ENCODE data around the gene MAPKAP1. TPM values are rescaled to one million over a fixed set of nuclear protein-coding genes. Genes with fewer than 3 reads are reported as not detected.

MAPKAP1 gene
- total RNA-seq, 8 experiments from 2014 or later = 36.0 to 159 (median 58.8) TPM

DNA sequence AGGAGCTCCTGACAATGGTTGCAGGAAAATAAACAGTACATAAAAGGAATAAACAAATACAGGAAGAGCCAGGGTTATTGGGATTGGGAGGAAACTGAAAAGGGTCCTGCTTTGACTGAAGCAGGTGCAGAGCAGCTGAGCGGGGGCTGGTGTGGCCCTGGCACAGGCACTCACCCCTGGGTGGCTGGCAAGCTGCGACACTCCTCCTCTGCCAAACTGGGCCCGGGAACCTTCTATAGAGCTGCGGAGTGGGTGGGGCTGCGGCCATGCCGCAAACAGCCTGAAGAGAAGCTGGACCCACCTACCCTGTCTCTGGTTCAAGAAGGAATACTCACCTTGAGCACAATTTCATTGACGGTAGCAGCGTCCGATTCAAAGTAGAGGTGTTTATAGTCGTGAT is 262.8 kb downstream of the MAPKAP1 start:
- in situ Hi-C loops (cut with MboI; ENCODE audit: low pct_unique_long_range_greater_than_20kb in 2 of 9, low sequenced_read_pairs in 9 of 9, unreplicated experiment in 9 of 9) = no loop called here
- 80 to 100% (median 97%) methylated on average over 1 to 10 of the region's 10 CpGs; no CpG with 5 or more reads in 1 of the 10 experiments for WGBS, 10 experiments
- ATAC-seq (replicated peaks in 6 of 8) = no peak
- no peak overlapping the region for H3K4me3 ChIP-seq
- peaks cover 10 to 28% of the 10 kb centered on the region in 2 donors for H3K4me1 ChIP-seq (replicated peaks in 1 of 2)
- H3K27ac ChIP-seq = no peak overlapping the region

DNA sequence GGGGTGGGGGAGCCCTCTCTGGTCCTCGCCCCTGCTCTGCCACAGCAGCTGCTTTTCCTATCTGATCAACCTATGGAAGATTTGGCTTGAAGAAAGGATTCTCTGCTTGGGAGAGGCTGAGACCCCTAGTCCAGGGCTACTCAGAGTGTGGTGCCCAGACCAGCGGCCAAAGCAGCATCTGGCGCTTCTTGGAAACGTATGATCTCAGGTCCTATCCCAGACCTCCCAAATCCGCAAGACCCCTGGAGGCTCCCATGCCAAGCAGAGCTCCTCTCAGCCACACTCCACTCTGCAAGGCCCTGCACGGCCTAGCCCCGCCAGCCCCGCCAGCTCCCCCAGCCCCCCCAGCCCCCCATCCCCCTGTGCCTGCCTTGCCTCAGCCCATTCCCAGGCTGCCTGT is 263.6 kb downstream of the MAPKAP1 start:
- H3K4me3 ChIP-seq = no peak overlapping the region
- H3K27ac ChIP-seq = no peak overlapping the region
- in situ Hi-C loops (cut with MboI; ENCODE audit: low pct_unique_long_range_greater_than_20kb in 2 of 9, low sequenced_read_pairs in 9 of 9, unreplicated experiment in 9 of 9) = no loop called here
- no peak for ATAC-seq (replicated peaks in 6 of 8)
- 90 to 100% methylated on average over 1 to 4 of the region's 8 CpGs; no CpG with 5 or more reads in 8 of the 10 experiments for WGBS, 10 experiments
- H3K4me1 ChIP-seq (replicated peaks in 1 of 2) = peaks cover 10 to 28% of the 10 kb centered on the region in 2 donors

DNA sequence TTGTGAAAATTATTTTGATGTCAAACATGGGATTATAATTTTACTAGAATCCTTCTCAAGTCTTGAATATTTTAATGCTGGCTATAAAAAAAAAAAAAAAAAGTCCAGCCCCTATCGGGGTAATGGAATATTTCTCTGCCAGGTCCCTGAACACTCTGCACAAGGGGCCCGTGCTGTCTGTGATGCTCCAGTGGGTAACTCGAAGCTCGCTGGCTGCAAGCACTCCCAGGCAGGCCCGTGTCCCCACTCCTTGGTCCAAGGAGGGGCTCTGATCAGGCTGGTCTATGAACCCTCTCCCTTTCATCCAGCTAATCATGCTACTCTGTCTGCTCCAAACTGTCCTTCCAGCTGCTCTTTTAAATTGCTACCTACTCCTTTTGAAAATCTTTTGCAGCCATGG is 264.6 kb downstream of the MAPKAP1 start:
- H3K4me1 ChIP-seq (replicated peaks in 1 of 2) = peaks cover 10 to 26% of the 10 kb centered on the region in 2 donors
- WGBS, 10 experiments = 20 to 95% (median 79%) methylated on average over 1 to 3 of the region's 5 CpGs; no CpG with 5 or more reads in 4 of the 10 experiments

DNA sequence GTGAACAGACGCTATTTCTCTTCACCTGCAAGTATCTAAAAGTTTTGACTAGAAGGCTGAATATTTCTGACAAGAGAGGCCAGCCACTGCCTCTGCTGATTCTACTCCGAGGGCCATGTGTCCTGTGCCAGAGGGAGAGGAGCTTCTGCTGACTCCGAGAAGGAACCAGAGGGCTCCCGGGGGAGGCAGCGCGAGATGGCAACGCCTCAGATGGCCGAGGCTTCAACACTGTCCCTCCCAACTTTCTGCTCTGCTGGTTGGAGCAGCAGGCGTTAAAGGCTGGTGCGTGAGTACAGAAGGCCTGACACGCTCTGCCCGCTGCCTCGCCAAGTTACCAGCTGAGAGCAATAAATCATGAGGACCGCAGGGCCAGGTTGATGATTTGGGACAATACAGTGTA is 266.6 kb downstream of the MAPKAP1 start:
- ATAC-seq (replicated peaks in 6 of 8) = peak in 5 of 8 experiments; percentile 25 to 55 (median 47)
- Histone ChIP-seq H3K4me1 (replicated peaks in 1 of 2) (peaks cover 0 to 14% of the 10 kb centered on the region in 2 donors), H3K4me3 (no peak overlapping the region), H3K27ac (no peak overlapping the region)
- WGBS, 10 experiments = 43 to 87% (median 69%) methylated on average over 2 to 6 of the region's 14 CpGs
- in situ Hi-C loops (cut with MboI; ENCODE audit: low pct_unique_long_range_greater_than_20kb in 2 of 9, low sequenced_read_pairs in 9 of 9, unreplicated experiment in 9 of 9) = no loop called here

More for the DNA sequence above, 264.6 kb downstream of the MAPKAP1 start:
- no peak for ATAC-seq (replicated peaks in 6 of 8)
- Histone ChIP-seq H3K27ac (no peak overlapping the region), H3K4me3 (no peak overlapping the region)
- in situ Hi-C loops (cut with MboI; ENCODE audit: low pct_unique_long_range_greater_than_20kb in 2 of 9, low sequenced_read_pairs in 9 of 9, unreplicated experiment in 9 of 9) = no loop called here

DNA sequence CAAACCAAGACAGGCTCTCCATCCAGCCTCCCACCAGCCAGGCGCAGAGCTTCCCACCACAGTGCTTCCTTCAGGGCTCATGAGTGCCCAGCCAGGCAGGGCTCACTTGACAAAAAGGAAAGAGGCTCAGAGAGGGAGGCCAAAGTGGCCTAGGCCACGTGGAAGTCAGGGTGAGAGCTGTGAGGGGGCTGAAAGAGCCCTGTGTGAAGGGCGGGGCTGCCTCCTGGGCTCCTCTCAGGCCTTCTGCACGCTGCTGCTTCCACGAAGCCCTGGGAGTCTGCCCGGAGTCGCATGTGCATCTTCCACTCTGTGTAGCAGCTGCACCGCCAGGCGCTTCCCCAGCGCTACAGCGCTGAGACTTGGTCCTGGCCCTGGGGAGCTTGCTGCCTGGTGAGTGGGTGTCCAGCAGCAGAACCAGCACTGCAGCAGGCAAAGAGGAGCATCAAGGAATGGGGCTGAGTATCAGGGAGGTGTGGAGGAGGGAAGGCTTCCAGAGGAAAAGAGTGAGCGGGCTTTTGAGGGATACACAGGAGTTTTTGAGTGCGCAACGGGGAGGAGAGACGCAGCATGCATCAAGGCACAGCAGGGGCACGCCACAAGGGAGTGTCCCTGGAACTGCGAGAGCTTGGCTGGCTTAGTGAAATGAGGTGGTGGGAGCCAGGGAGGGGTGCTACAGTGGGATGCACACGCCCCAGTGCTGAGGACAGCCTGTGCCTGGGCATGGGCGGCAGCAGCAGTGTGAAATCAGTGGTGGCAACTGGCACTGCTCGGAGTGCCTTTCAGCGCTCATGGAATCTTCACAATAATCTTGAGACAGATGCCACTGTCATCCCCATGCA is 267.4 kb downstream of the MAPKAP1 start:
- H3K4me1 ChIP-seq (replicated peaks in 1 of 2) = peaks cover 0 to 12% of the 10 kb centered on the region in 2 donors
- no peak overlapping the region for H3K27ac ChIP-seq
- 91 to 100% (median 98%) methylated on average over 1 to 8 of the region's 21 CpGs; no CpG with 5 or more reads in 4 of the 10 experiments for WGBS, 10 experiments
- in situ Hi-C loops (cut with MboI; ENCODE audit: low pct_unique_long_range_greater_than_20kb in 2 of 9, low sequenced_read_pairs in 9 of 9, unreplicated experiment in 9 of 9) = no loop called here
- H3K4me3 ChIP-seq = no peak overlapping the region
- ATAC-seq (replicated peaks in 6 of 8) = peak in 4 of 8 experiments; percentile 15 to 48 (median 38)

DNA sequence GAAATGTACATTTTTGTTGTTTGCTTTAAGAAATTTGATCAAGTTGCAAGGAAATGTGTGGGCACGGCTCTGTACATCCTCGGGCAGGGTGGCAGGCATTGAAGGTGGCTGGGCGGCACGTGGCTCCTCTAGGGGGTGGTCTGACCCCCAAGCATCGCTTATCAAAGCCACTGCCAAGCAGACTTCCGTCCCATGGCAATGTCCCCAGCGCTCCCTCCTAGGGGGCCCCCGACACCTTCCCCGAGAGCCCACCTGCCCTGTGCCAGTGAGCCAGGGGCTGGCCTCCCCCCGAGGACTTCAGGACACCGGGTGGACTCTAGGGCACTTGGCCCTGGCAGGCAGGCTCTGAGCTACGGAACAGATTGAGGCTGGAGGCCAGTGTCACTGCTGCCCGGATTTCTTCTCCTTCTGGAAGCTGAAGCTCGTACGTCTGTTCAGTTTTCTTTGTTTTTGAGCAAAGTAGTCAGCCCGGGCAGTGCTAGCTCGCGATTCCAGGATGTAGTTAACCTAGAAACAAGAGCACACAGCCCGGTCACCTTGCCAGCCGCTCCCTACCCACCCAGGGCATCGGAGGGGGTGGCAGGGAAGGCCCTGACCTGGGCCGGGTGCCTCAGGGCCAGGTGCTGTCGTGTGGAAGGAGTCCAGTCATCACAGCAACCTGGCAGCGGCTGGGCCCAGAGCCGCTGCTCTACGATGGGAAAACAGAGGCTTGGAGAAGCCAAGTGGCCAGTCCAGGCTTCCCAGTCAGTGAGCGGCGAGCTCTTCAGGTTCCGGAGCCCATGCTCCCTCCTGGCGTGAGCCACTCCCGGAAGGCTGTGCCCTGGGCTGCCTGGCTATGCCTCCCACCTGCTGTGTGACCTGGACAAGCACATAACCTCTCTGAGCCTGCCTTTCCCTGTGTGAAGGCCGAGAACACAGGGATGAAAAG is 268.2 kb downstream of the MAPKAP1 start:
- no peak for ATAC-seq (replicated peaks in 6 of 8)
- in situ Hi-C loops (cut with MboI; ENCODE audit: low pct_unique_long_range_greater_than_20kb in 2 of 9, low sequenced_read_pairs in 9 of 9, unreplicated experiment in 9 of 9) = no loop called here

DNA sequence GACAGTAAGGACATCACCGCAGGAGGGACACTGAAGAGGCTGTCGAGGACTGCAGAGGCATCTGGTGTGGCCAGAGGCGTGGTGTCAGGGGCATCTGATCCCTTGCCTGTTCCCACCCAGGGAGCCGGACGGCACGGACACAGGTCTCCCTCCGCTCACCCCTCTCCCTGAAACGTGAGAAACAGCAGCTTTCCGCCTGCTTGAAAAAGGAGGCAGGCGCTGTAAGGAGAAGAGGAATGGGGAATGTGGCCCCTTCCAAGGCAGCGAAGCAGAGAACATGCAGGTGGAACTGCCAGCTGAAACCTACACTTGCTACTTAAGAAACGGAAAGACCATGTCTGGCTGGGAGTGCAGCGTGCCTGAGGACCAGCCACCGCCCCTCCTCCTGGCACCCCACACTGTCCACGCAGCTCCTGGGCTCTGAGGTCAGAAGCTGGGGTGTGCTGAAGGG is 269.2 kb downstream of the MAPKAP1 start:
- no peak overlapping the region for H3K27ac ChIP-seq
- ATAC-seq (replicated peaks in 6 of 8) = no peak
- no peak overlapping the region for H3K4me3 ChIP-seq
- in situ Hi-C loops (cut with MboI; ENCODE audit: low pct_unique_long_range_greater_than_20kb in 2 of 9, low sequenced_read_pairs in 9 of 9, unreplicated experiment in 9 of 9) = no loop called here
- peaks cover 11 to 26% of the 10 kb centered on the region in 2 donors for H3K4me1 ChIP-seq (replicated peaks in 1 of 2)
- 60 to 100% (median 81%) methylated on average over 1 to 7 of the region's 15 CpGs; no CpG with 5 or more reads in 4 of the 10 experiments for WGBS, 10 experiments

More for the DNA sequence above, 268.2 kb downstream of the MAPKAP1 start:
- Histone ChIP-seq H3K4me1 (replicated peaks in 1 of 2) (peaks cover 3 to 18% of the 10 kb centered on the region in 2 donors), H3K27ac (no peak overlapping the region), H3K4me3 (no peak overlapping the region)
- 60 to 100% (median 99%) methylated on average over 1 to 6 of the region's 32 CpGs; no CpG with 5 or more reads in 4 of the 10 experiments for WGBS, 10 experiments

DNA sequence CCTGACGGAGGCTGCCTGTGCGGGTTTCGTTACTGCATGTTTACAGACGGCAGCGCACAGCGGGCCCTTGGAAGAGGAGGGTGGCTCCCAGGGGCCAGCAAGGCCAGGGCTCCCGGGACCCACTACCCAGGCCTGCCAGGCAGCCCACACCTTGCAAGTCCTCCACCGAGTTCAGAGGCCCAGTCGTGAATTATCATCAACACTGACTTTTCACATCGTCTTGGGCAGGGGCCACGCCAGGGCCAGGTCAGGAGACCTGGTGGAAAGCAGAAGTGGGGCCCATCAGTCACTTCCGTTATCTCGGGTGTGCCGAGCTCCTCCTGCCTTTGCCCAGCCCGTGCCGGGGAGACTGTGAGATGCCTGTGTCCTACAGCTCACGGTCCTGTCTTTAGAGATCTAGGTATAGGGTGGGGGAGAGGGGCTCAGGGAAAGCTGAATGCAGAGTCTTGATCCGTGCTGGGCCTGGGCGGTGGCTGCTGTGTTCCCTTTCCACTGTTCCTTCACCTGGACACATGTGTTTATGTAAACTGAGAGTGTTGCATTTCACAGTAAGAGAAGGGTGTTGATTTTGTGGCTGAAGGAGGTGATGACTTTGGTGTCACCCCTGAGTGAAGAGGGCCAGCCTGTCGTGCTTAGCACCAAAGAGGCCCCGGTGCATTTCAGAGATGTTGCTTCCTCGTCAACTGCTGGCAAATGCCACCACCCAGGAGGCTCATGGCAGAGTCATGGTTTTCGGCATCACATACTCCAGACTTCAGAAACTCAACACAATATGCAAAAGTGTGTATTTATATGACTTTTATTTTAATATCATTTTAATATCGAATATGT is 270.2 kb downstream of the MAPKAP1 start:
- no peak overlapping the region for H3K27ac ChIP-seq
- no peak for ATAC-seq (replicated peaks in 6 of 8)
- in situ Hi-C loops (cut with MboI; ENCODE audit: low pct_unique_long_range_greater_than_20kb in 2 of 9, low sequenced_read_pairs in 9 of 9, unreplicated experiment in 9 of 9) = no loop called here
- no peak overlapping the region for H3K4me3 ChIP-seq
- WGBS, 10 experiments = 44 to 100% (median 93%) methylated on average over 1 to 9 of the region's 24 CpGs; no CpG with 5 or more reads in 1 of the 10 experiments
- H3K4me1 ChIP-seq (replicated peaks in 1 of 2) = peaks cover 13 to 28% of the 10 kb centered on the region in 2 donors

DNA sequence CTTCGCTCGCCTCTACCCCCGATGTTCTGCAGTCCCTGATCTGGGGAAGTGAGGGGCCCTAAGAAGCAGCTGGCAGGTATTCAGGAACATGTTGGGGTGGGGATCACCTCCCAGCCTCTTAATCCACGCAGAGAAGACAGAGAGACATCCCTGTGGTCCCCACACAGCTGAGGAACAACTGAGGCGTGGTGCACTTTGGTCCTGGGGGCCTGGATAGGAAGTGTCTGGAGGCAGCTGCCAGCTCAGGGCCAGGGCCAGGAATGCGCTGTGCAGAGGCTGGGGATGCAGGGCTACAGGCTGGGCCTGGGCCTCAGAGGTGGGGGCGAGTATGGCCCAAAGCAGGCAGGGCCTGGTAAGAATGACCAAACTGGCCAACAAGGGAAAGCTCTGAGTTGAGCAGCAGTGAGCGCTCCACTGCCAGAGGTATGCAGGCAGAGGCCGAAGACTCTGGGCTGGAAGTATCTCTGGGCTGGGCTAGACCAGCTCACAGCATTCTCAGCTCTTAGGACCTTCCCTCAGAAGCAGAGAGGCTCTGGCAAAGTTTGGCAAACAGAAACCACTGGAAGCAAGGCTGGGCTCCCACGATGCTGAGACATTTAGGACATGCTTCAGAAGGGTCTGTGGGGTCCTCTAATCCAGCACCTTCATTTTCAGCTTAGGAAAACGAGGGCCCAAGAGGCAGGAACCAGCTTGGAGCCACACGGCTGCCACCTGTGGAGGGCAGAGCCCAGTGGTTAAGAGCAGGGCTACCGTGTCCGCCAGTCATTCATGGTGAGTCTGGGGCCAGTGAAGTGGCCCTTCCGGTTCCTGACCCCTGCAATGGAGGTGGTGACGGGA is 271.0 kb downstream of the MAPKAP1 start:
- Histone ChIP-seq H3K4me3 (no peak overlapping the region), H3K27ac (no peak overlapping the region), H3K4me1 (replicated peaks in 1 of 2) (peaks cover 13 to 26% of the 10 kb centered on the region in 2 donors)
- no peak for ATAC-seq (replicated peaks in 6 of 8)
- in situ Hi-C loops (cut with MboI; ENCODE audit: low pct_unique_long_range_greater_than_20kb in 2 of 9, low sequenced_read_pairs in 9 of 9, unreplicated experiment in 9 of 9) = no loop called here
- WGBS, 10 experiments = 86 to 100% (median 92%) methylated on average over 2 to 4 of the region's 16 CpGs; no CpG with 5 or more reads in 5 of the 10 experiments

DNA sequence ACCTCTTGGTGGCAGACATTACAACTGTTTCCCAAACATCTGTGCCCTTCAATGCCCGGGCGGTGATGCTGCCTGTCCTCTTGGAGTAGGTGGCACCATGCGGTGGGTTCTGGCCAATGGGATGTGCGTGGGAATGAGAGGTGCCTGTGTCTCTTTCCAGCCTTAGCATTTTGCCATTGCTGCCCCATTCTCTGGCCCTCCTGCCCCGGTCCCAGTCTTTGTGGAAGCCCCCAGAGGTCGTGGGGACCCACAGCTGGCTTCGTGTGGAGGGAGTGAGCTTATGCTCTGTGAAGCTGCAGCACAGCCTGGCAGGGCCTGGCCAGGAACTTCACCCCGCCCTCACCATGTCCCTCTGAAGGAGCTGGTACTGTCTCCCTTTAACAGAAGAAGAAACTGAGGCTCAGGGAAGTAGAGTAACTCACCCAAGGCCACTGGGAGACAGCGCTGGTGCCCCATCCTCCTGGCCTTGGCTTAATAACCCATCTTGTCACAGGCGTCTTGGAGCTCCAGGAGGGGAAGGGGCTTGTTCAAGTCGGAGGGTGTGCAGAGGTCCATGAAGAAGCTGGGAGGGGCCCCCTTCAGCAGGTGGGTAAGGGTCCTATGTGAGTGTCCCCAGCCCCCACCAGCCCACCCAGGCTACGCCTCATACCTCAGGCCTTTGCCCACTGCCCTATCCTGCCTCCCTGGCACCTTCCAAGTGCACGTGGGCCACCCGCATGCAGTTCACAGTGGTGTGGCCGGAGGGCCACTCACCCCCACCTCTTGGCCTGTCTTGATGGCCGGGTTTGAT is 271.8 kb downstream of the MAPKAP1 start:
- no peak for ATAC-seq (replicated peaks in 6 of 8)
- Histone ChIP-seq H3K4me1 (replicated peaks in 1 of 2) (peaks cover 15 to 26% of the 10 kb centered on the region in 2 donors), H3K27ac (no peak overlapping the region), H3K4me3 (no peak overlapping the region)
- in situ Hi-C loops (cut with MboI; ENCODE audit: low pct_unique_long_range_greater_than_20kb in 2 of 9, low sequenced_read_pairs in 9 of 9, unreplicated experiment in 9 of 9) = no loop called here
- WGBS, 10 experiments = 80 to 100% (median 89%) methylated on average over 1 to 3 of the region's 16 CpGs; no CpG with 5 or more reads in 2 of the 10 experiments

DNA sequence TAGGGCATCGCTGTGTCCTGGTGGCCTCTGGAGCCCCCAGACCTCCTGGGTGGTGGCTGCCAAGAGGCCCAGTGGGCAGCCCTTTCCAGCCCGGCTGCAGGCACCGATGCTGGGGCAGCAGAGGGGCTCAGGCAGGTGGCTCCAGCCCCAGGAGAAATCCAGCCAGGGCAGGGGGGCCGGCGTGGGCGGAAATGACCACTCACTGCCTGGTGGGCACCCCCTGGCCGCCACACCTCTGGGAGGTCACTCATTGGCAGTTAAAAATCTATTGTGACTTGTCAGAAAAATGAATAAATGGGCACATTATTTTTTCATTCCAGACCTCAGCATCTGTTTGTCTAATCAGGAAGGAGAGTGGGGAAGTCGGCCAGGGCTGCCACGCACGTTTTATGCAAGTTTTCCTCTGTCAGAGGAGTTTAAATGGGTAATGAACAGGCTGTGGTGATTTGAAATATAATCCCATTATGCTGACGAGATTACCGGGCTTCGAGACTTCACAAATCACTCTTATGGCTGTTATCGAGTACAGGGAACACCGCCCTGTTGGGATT is 273.5 kb downstream of the MAPKAP1 start:
- peak in 6 of 8 experiments; percentile 16 to 81 (median 60) for ATAC-seq (replicated peaks in 6 of 8)
- Histone ChIP-seq H3K4me1 (replicated peaks in 1 of 2) (peaks cover 23 to 35% of the 10 kb centered on the region in 2 donors), H3K4me3 (no peak overlapping the region), H3K27ac (peak overlapping the region in 1 of 2 donors; percentile 25)
- in situ Hi-C loops (cut with MboI; ENCODE audit: low pct_unique_long_range_greater_than_20kb in 2 of 9, low sequenced_read_pairs in 9 of 9, unreplicated experiment in 9 of 9) = no loop called here
- WGBS, 10 experiments = 0 to 63% (median 25%) methylated on average over 2 to 5 of the region's 15 CpGs; no CpG with 5 or more reads in 2 of the 10 experiments
